Trophoblast cell (in vitro differentiated cells and primary cell): ENCODE measurements around the gene DYNLT4.

Experiments
- DNase-seq, 2 donors: peaks; one replicate each; pipeline ENCODE4 v3.0.0-alpha.2; 2016
- H2AFZ ChIP-seq: 2 replicates; pipeline ENCODE4 v1.6.1; 2013; ENCODE audit warnings: low read length, moderate library complexity, mild to moderate bottlenecking; ENCODE audit not compliant: insufficient read depth, poor library complexity
- H2AK5ac ChIP-seq: 2 replicates; pipeline ENCODE4 v1.6.1; 2013; ENCODE audit warnings: mild to moderate bottlenecking, low read length
- H2BK120ac ChIP-seq: 2 replicates; pipeline ENCODE4 v1.6.1; 2013; ENCODE audit warnings: low read length, mild to moderate bottlenecking, moderate library complexity; ENCODE audit not compliant: insufficient read depth, poor library complexity
- H2BK12ac ChIP-seq: 2 replicates; pipeline ENCODE4 v1.6.1; 2013; ENCODE audit warnings: mild to moderate bottlenecking, low read length, moderate library complexity
- H2BK5ac ChIP-seq: 2 replicates; pipeline ENCODE4 v1.6.1; 2013; ENCODE audit warnings: low read length, low read depth, moderate library complexity, mild to moderate bottlenecking; ENCODE audit not compliant: poor library complexity
- H3K14ac ChIP-seq: 2 replicates; pipeline ENCODE4 v1.6.1; 2013; ENCODE audit warnings: mild to moderate bottlenecking, low read length
- H3K18ac ChIP-seq: 2 replicates; pipeline ENCODE4 v1.6.1; 2013; ENCODE audit warnings: mild to moderate bottlenecking, low read length
- H3K23ac ChIP-seq: 2 replicates; pipeline ENCODE4 v1.6.1; 2013; ENCODE audit warnings: low read length
- H3K27ac ChIP-seq: 2 replicates; pipeline ENCODE4 v1.5.1; 2013; ENCODE audit warnings: low read depth, mild to moderate bottlenecking, inconsistent platforms, low read length, moderate library complexity
- H3K27me3 ChIP-seq: 2 replicates; pipeline ENCODE4 v1.6.1; 2013; ENCODE audit warnings: inconsistent platforms, mild to moderate bottlenecking, low read length, moderate library complexity; ENCODE audit not compliant: insufficient read depth
- H3K36me3 ChIP-seq, 2 experiments: 1 replicate in 1 of 2; 2 replicates in 1 of 2; pipeline ENCODE4 v1.6.1; 2013; ENCODE audit warnings: low read length in 2 of 2, mild to moderate bottlenecking in 2 of 2, moderate library complexity in 1 of 2; ENCODE audit not compliant: insufficient read depth in 2 of 2, control insufficient read depth in 1 of 2
- H3K4ac ChIP-seq: 2 replicates; pipeline ENCODE4 v1.6.1; 2013; ENCODE audit warnings: low read depth, mild to moderate bottlenecking, low read length, moderate library complexity
- H3K4me1 ChIP-seq, 2 experiments: 1 replicate in 1 of 2; 2 replicates in 1 of 2; pipeline ENCODE4 v1.6.1; 2013; ENCODE audit warnings: low read length in 2 of 2, mild to moderate bottlenecking in 2 of 2, moderate library complexity in 1 of 2; ENCODE audit not compliant: insufficient read depth in 2 of 2, control insufficient read depth in 1 of 2
- H3K4me2 ChIP-seq: 2 replicates; pipeline ENCODE4 v1.6.1; 2013; ENCODE audit warnings: inconsistent platforms, mild to moderate bottlenecking, low read length, moderate library complexity
- H3K4me3 ChIP-seq: 2 replicates; pipeline ENCODE4 v1.5.1; 2013; ENCODE audit warnings: mild to moderate bottlenecking, low read depth, low read length, inconsistent platforms
- H3K79me1 ChIP-seq: one replicate; pipeline ENCODE4 v1.6.1; 2013; ENCODE audit warnings: low read length
- H3K79me2 ChIP-seq: 2 replicates; pipeline ENCODE4 v1.6.1; 2013; ENCODE audit warnings: low read length, mild to moderate bottlenecking; ENCODE audit not compliant: control insufficient read depth, insufficient read depth, poor library complexity
- H3K9ac ChIP-seq: 2 replicates; pipeline ENCODE4 v1.6.1; 2013; ENCODE audit warnings: mild to moderate bottlenecking, low read length
- H3K9me3 ChIP-seq: 2 replicates; pipeline ENCODE4 v1.6.1; 2013; ENCODE audit warnings: low read depth, mild to moderate bottlenecking, control low read depth, inconsistent platforms, low read length; ENCODE audit not compliant: insufficient read depth
- H4K12ac ChIP-seq: 2 replicates; pipeline ENCODE4 v1.6.1; 2013; ENCODE audit warnings: low read depth, mild to moderate bottlenecking, low read length, moderate library complexity
- H4K8ac ChIP-seq: 2 replicates; pipeline ENCODE4 v1.6.1; 2013; ENCODE audit warnings: low read depth, mild to moderate bottlenecking, low read length, moderate library complexity
- H4K91ac ChIP-seq: one replicate; pipeline ENCODE4 v1.6.1; 2013; ENCODE audit warnings: low read depth, mild to moderate bottlenecking, low read length, moderate library complexity
- WGBS: extraction: QIAGEN DNeasy Blood & Tissue Kit; methylation state at CpG from one replicate; pipeline ENCODE4 v1.1.7; 2013; ENCODE audit warnings: missing lambda C conversion rate; ENCODE audit not compliant: insufficient read length, insufficient coverage; ENCODE audit errors: extremely low coverage; 5-methylcytosine and 5-hydroxymethylcytosine counted together

The DYNLT4 gene

DNA sequence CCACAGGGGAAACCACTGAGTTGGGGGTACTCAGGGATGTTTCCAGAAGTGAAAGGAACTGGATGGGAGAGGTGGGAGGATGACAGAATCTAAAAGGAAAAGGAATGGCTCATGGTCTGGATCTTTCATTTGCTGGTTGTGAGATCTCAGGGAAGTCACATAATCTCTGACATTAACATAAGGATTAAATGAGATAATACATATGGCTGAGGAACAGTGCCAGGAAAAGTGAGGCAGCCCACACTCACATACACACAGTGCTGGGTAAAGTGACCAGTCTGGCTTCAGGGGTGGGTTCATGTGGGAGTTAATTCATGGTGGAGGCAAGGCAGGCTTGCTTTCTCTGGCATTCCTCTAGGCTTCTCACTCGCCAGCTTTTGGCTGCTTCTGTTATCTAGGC is 39.8 kb upstream of the DYNLT4 start:
- no CpG with 5 or more reads among the region's 1 CpG for WGBS

GRCh38 chr1:44842862-44843655 is 35.9 kb upstream of the DYNLT4 start, which contains the start of gene PTCH2:
Gene PTCH2, minus strand, starts transcription at chr1:44843253. Its CDS starts 321 bp downstream, at chr1:44842932.
- peak within 1 kb of the TSS; percentile 89 for H3K4me2 ChIP-seq
- H2AFZ ChIP-seq: peak within 1 kb of the TSS; percentile 44
- H3K14ac ChIP-seq: no peak within 1 kb of the TSS
- no peak within 1 kb of the TSS for H2BK12ac ChIP-seq
- H2BK5ac ChIP-seq: no peak within 1 kb of the TSS
- no peak within 1 kb of the TSS for H3K18ac ChIP-seq
- H3K23ac ChIP-seq: no peak within 1 kb of the TSS
- no peak within 1 kb of the TSS for H4K91ac ChIP-seq
- H3K9me3 ChIP-seq: no peaks in the 10 kb centered on the region
- no peaks in the 10 kb centered on the region for H3K79me1 ChIP-seq
- H3K4ac ChIP-seq: no peak within 1 kb of the TSS
- no peaks in the 10 kb centered on the region for H3K36me3 ChIP-seq
- H3K9ac ChIP-seq: no peak within 1 kb of the TSS
- peak; percentile 23 to 59 for DNase-seq
- H3K4me3 ChIP-seq: peak within 1 kb of the TSS; percentile 70
- H3K4me1 ChIP-seq: peaks cover 0 to 5% of the 10 kb centered on the region in 2 experiments
- peak within 1 kb of the TSS; percentile 75 for H4K12ac ChIP-seq
- H4K8ac ChIP-seq: no peak within 1 kb of the TSS
- WGBS: no CpG with 5 or more reads among the region's 72 CpGs
- no peaks in the 10 kb centered on the region for H3K27me3 ChIP-seq
- no peak within 1 kb of the TSS for H2BK120ac ChIP-seq
- H2AK5ac ChIP-seq: no peak within 1 kb of the TSS
- no peaks in the 10 kb centered on the region for H3K79me2 ChIP-seq
- no peak within 1 kb of the TSS for H3K27ac ChIP-seq

More for the DNA sequence above, 39.8 kb upstream of the DYNLT4 start:
- no peaks in the 10 kb centered on the region for H3K79me2 ChIP-seq
- no peaks in the 10 kb centered on the region for H3K27me3 ChIP-seq
- H3K23ac ChIP-seq: no peak overlapping the region
- H3K79me1 ChIP-seq: no peaks in the 10 kb centered on the region
- no peak overlapping the region for H2BK5ac ChIP-seq
- DNase-seq: no peak
- H3K4me1 ChIP-seq: peaks cover 0 to 5% of the 10 kb centered on the region in 2 experiments
- no peak overlapping the region for H2AK5ac ChIP-seq
- H4K12ac ChIP-seq: no peak overlapping the region
- no peak overlapping the region for H3K27ac ChIP-seq
- H3K36me3 ChIP-seq: no peaks in the 10 kb centered on the region
- H3K4me3 ChIP-seq: no peak overlapping the region
- H2AFZ ChIP-seq: no peak overlapping the region
- no peak overlapping the region for H4K91ac ChIP-seq
- no peak overlapping the region for H3K4ac ChIP-seq
- peak overlapping the region; percentile 48 for H3K9ac ChIP-seq
- no peak overlapping the region for H2BK12ac ChIP-seq
- H3K14ac ChIP-seq: no peak overlapping the region
- H2BK120ac ChIP-seq: no peak overlapping the region
- H3K18ac ChIP-seq: no peak overlapping the region
- no peak overlapping the region for H4K8ac ChIP-seq
- no peaks in the 10 kb centered on the region for H3K9me3 ChIP-seq
- no peak overlapping the region for H3K4me2 ChIP-seq

DNA sequence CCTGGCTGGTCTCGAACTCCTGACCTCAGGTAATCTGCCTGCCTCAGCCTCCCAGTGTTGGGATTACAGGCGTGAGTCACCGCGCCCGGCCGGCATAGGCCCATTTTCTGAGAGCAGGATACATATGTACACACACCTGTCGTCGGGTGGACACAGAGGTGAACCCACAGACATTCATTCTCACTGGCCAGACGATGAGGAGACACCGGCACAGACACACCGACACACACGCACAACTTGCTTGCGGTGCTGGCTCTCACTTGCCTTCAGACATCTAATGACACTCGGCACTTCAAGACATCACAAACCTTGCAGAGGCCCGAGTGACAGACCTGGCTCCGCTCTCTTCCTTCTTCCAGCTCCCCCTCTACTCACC is 35.3 kb upstream of the DYNLT4 start:
- H3K36me3 ChIP-seq: no peaks in the 10 kb centered on the region
- H3K18ac ChIP-seq: no peak overlapping the region
- H4K12ac ChIP-seq: no peak overlapping the region
- H3K9me3 ChIP-seq: no peaks in the 10 kb centered on the region
- no peak overlapping the region for H3K9ac ChIP-seq
- H2AFZ ChIP-seq: no peak overlapping the region
- no peaks in the 10 kb centered on the region for H3K27me3 ChIP-seq
- H3K27ac ChIP-seq: no peak overlapping the region
- H3K4me3 ChIP-seq: peak overlapping the region; percentile 70
- no peak overlapping the region for H3K4ac ChIP-seq
- H2BK120ac ChIP-seq: no peak overlapping the region
- H2BK12ac ChIP-seq: no peak overlapping the region
- no peak overlapping the region for H3K14ac ChIP-seq
- DNase-seq: no peak
- no peak overlapping the region for H2BK5ac ChIP-seq
- H3K4me2 ChIP-seq: peak overlapping the region; percentile 89
- no peak overlapping the region for H4K91ac ChIP-seq
- no peak overlapping the region for H3K23ac ChIP-seq
- H4K8ac ChIP-seq: no peak overlapping the region
- H2AK5ac ChIP-seq: no peak overlapping the region
- no peaks in the 10 kb centered on the region for H3K79me1 ChIP-seq
- H3K4me1 ChIP-seq: peaks cover 0 to 5% of the 10 kb centered on the region in 2 experiments
- no CpG with 5 or more reads among the region's 16 CpGs for WGBS
- H3K79me2 ChIP-seq: no peaks in the 10 kb centered on the region

DNA sequence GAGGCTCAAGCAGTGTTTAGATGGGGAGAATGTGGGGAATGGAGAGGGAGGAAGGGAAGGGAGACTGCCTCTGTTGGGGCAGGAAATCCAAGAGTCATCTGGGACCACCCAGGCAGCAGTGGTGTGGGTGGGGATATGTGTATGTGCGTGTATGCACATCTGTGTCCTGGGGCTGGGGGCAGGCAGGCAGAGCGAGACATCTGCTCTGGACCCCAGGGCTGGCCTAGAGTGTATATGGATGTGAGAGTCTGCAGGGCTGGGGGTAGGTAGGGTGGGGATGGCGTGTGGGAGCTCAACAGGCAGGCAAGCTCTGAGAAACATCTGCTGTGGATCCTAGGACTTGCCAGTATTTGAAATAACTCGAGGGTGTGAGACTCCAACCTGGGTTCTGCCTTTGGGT is 32.4 kb upstream of the DYNLT4 start:
- no peak overlapping the region for H4K91ac ChIP-seq
- no peak overlapping the region for H2AFZ ChIP-seq
- no peak overlapping the region for H3K9ac ChIP-seq
- H3K79me2 ChIP-seq: no peaks in the 10 kb centered on the region
- H3K4ac ChIP-seq: no peak overlapping the region
- no peak overlapping the region for H3K23ac ChIP-seq
- no peak overlapping the region for H4K8ac ChIP-seq
- H2BK12ac ChIP-seq: no peak overlapping the region
- H3K4me2 ChIP-seq: no peak overlapping the region
- no peak overlapping the region for H2BK120ac ChIP-seq
- H3K79me1 ChIP-seq: no peaks in the 10 kb centered on the region
- no CpG with 5 or more reads among the region's 4 CpGs for WGBS
- no peak overlapping the region for H3K14ac ChIP-seq
- no peaks in the 10 kb centered on the region for H3K9me3 ChIP-seq
- H3K4me1 ChIP-seq: peaks cover 0 to 5% of the 10 kb centered on the region in 2 experiments
- no peaks in the 10 kb centered on the region for H3K36me3 ChIP-seq
- no peak for DNase-seq
- H4K12ac ChIP-seq: no peak overlapping the region
- no peak overlapping the region for H2AK5ac ChIP-seq
- H3K27me3 ChIP-seq: no peaks in the 10 kb centered on the region
- H3K4me3 ChIP-seq: no peak overlapping the region
- no peak overlapping the region for H3K18ac ChIP-seq
- H2BK5ac ChIP-seq: no peak overlapping the region
- no peak overlapping the region for H3K27ac ChIP-seq
